ENCODE data around the gene KCNC3. TPM values are rescaled to one million over a fixed set of nuclear protein-coding genes. Genes with fewer than 3 reads are reported as not detected.
A peak's percentile ranks its signal among the peaks of the same experiment; 100 is the strongest.

The KCNC3 gene
- total and polyA plus RNA-seq, 2 of the 13 experiments (the other 11 are each of a cell fraction or from before 2014, with no cell fraction given), result 0.29 to 1.7 TPM

DNA sequence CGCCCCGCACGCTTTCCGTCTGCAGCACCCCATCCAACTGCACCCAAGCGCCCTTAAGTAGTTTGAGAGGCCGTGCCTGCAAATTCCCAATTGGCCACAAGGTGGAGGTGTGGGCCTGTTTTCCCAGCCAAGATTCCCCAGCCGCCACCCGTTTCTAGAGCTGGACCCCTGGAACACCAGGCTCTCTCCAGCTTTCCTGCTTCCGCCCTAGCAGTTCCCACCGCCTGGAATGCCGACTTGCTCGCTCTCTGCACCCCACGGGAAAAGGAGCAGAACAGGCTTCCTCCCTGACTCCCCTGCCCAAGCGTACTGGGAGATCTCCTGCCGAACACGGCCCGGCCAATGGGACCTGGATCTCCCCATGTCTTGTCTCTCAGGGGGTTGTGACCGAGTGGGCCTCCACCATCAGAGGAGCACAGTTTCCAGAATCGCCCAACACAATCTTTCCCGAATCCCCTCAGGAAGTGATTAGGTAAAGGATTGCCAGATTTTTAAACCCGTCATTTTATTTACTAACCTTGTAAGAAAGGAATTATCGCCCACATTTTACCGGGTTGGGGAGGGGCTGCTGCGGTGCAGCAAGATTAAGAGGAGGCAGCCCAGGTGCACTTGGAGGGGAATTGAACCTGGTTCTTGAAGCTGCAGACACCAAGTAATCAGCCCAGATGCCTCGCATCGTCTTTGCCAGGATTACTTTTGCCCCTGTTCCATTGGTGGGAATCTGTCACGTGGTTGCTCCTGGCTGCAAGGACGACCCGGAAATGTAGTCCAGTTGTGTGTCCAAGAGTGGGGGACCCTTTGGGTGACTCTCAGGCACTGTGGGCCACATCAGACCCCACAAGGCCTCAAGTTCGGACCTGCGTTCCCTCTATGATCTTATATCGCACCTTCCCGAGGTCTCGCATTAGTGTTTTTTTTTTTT is 39.7 kb upstream of the KCNC3 start (continued):
- TF ChIP-seq, protein P1, sequence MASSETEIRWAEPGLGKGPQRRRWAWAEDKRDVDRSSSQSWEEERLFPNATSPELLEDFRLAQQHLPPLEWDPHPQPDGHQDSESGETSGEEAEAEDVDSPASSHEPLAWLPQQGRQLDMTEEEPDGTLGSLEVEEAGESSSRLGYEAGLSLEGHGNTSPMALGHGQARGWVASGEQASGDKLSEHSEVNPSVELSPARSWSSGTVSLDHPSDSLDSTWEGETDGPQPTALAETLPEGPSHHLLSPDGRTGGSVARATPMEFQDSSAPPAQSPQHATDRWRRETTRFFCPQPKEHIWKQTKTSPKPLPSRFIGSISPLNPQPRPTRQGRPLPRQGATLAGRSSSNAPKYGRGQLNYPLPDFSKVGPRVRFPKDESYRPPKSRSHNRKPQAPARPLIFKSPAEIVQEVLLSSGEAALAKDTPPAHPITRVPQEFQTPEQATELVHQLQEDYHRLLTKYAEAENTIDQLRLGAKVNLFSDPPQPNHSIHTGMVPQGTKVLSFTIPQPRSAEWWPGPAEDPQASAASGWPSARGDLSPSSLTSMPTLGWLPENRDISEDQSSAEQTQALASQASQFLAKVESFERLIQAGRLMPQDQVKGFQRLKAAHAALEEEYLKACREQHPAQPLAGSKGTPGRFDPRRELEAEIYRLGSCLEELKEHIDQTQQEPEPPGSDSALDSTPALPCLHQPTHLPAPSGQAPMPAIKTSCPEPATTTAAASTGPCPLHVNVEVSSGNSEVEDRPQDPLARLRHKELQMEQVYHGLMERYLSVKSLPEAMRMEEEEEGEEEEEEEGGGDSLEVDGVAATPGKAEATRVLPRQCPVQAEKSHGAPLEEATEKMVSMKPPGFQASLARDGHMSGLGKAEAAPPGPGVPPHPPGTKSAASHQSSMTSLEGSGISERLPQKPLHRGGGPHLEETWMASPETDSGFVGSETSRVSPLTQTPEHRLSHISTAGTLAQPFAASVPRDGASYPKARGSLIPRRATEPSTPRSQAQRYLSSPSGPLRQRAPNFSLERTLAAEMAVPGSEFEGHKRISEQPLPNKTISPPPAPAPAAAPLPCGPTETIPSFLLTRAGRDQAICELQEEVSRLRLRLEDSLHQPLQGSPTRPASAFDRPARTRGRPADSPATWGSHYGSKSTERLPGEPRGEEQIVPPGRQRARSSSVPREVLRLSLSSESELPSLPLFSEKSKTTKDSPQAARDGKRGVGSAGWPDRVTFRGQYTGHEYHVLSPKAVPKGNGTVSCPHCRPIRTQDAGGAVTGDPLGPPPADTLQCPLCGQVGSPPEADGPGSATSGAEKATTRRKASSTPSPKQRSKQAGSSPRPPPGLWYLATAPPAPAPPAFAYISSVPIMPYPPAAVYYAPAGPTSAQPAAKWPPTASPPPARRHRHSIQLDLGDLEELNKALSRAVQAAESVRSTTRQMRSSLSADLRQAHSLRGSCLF (CRISPR knock-in tag; IDR thresholded peaks at IDR 0.05; ENCODE audit: borderline replicate concordance), result no peak
- no peak for TF ChIP-seq ZNF24 (IDR thresholded peaks at IDR 0.05)
- TF ChIP-seq, protein P2, sequence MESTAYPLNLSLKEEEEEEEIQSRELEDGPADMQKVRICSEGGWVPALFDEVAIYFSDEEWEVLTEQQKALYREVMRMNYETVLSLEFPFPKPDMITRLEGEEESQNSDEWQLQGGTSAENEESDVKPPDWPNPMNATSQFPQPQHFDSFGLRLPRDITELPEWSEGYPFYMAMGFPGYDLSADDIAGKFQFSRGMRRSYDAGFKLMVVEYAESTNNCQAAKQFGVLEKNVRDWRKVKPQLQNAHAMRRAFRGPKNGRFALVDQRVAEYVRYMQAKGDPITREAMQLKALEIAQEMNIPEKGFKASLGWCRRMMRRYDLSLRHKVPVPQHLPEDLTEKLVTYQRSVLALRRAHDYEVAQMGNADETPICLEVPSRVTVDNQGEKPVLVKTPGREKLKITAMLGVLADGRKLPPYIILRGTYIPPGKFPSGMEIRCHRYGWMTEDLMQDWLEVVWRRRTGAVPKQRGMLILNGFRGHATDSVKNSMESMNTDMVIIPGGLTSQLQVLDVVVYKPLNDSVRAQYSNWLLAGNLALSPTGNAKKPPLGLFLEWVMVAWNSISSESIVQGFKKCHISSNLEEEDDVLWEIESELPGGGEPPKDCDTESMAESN (CRISPR knock-in tag; conservative IDR thresholded peaks at IDR 0.05), result 0 out of 2 replicates have a peak, but pooled peaks have one; percentile 16
- TF ChIP-seq SMYD3 (CRISPR knock-in tag; IDR thresholded peaks at IDR 0.05), result no peak
- TF ChIP-seq IRF2 (CRISPR knock-in tag; IDR thresholded peaks at IDR 0.05), result 0 out of 2 replicates have a peak, but pooled peaks have one; percentile 44
- no peak for TF ChIP-seq ZBTB20 (CRISPR knock-in tag; IDR thresholded peaks at IDR 0.05; ENCODE audit: borderline replicate concordance, low read depth)
- TF ChIP-seq MEIS2 (CRISPR knock-in tag; IDR thresholded peaks at IDR 0.05), result 0 out of 2 replicates have a peak, but pooled peaks have one; percentile 46
- TF ChIP-seq NR2C2 (CRISPR knock-in tag; IDR thresholded peaks at IDR 0.05; ENCODE audit: borderline replicate concordance), result 0 out of 2 replicates have a peak, but pooled peaks have one; percentile 20
- no peak for TF ChIP-seq ZNF343 (CRISPR knock-in tag; IDR thresholded peaks at IDR 0.05)
- no peak for TF ChIP-seq ZNF768 (CRISPR knock-in tag; IDR thresholded peaks at IDR 0.05)

All from HepG2 (cell line).